HUDEP-2 (cell line): Measurements from ENCODE around the gene LPP.

ENCODE experiments used
- DNase-seq, 76 experiments: peaks; one replicate each; lab custom pipeline; 2025; ENCODE audit not compliant: unreplicated experiment in 76 of 76; lab: John Stamatoyannopoulos, UW

LPP gene

DNA sequence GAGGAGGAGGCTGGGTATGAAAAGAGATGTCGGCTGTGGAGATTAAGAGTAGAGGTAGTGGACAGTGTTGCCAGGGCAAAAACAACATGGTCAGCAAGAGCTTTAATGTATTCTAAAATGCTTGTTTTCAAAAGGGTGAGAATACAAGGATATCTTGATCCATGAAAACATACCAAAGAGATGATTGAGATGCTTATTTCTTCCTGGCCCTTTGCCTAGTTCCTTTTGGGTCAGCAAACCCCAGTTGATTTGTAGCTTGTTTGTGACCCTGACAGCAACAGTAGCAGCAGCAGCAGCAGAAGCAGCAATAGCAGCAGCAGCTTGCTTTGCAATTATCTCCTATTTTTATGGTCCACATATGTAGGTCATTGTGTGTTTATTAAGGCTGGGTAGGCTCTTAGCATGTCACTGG is 337.3 kb downstream of the LPP start:
- peak in 2 of 76 experiments; percentile 1 to 17 for DNase-seq

DNA sequence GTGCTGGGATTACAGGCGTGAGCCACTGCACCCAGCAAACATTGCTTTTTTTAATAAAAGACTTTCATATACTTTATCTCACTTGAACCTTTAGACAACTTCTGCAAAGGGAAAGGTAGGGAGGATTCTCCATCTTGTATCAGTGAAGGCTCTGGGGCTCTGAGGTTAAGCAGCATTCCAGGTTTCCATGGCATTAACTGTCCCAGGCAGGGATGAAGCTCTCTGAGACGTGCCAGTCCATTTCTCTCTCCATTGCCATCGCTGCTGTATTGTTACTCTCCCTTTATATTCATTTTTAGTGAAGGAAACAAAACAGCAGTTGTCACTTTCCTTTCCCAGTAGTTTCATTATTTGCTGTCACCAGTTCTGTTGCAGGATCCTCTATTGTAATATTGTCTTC is 342.4 kb downstream of the LPP start:
- no peak for DNase-seq

DNA sequence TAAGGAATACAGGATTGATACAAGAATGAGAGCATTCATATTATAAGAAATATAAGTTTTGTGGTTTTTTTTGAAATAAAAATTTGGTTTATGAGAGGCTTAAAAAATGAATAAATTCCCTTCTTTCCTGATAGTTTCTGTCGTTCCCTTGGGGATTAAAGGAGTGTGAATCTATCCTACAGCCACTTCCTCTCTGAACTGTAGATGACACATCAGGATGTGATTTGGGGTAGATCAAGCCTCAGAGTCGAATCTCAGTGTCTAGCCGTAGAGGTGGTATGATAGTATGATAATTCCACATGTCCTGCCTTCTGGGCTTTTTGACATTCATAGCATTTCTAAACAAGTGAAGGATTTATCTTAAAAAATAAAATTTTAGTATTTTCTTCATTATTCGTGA is 343.1 kb downstream of the LPP start:
- DNase-seq, result no peak

DNA sequence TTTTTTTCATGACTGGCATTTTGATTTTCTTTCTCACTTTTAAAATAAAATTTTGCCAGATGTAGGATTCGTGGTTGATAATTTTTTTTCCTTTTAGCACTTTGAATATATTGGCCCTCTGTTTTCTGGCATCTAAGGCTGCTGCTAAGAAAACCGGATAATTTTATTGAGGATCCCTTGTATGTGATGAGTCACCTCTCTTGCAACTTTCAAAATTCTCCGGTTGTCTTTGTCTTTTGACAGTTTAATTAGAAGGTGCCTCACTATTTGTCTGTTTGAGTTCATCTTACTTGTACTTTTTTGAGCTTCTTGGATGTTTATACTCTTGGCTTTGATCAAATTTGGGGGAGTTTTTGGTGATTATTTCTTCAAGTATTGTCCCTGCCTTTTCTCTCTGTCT is 349.7 kb downstream of the LPP start:
- no peak for DNase-seq

DNA sequence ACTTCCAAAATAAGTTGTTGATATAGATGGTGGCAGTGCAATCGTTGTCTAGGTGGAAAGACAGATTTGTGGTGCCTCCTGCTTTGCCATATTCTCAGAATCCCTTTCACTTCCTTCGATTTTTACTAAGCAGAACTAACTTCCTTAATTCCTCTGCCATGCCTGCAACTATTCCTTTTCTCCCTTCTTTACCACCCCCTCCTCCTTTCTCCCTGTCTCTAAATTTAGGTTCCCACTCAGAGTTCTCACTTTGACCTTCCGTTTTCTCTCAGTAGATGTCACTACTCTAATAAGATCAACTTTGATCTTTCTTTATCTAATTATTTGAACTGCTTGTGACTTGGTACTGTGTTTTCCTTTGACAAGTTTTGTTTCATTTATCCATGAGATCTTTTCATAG is 351.2 kb downstream of the LPP start:
- no peak for DNase-seq

DNA sequence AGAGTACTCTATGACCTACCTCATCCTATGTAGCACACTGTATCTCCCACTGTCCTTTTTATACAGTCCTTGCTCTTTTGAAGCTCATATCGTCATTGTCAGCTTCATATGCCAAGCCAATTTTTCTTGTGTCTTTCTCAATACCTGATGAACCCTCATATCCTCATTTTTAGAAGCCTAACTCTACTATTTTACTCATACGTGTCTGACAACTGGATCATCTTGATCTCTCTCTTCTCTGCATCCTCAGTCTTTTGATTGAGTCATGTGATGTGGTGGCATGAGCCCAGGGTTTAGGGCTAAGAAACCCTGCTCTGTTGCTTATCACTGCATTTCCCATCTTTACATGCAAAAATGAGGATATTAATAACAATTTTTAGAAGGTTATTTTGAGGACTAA is 352.0 kb downstream of the LPP start:
- DNase-seq, result no peak

DNA sequence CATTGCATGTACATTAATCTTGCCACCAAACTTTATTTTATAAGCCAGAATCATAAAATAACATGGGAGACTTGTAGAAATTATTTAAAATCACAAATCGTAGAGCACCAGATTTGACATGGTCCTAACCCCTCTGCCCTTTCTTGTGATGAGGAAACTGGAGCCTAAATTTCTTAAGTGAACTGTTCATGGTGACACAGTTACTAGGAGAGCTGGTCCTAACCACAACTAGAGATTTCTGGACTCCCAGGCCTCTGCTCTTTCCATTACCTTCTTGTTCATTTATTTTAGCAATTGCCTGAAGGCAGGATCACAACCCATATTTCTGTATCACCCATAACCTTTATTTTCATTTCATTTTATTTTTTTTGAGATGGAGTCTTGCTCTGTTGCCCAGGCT is 352.5 kb downstream of the LPP start:
- DNase-seq, result no peak

DNA sequence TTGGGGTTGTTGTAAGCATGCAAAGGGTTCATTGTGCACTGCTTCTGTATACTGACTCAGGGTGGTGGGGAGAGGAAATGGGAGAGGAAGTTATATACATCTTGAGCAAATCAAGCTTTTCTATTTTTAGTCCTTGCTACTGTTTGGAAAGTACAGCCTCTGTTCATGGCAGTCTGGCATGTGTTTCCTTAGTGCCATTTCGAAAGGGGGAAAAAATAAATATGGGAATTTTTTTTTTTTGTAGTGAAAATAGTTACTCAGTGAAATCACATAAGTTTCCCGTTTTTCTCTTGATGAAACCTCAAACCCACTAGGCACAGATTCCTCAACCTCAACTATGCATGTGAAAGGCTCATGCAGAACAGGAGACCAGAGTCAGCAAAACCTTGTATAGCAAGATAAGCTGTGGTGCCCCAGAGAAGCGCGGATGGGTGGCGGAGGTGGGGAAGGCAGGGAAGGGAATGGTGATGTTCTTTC is 353.3 kb downstream of the LPP start:
- DNase-seq, result no peak

DNA sequence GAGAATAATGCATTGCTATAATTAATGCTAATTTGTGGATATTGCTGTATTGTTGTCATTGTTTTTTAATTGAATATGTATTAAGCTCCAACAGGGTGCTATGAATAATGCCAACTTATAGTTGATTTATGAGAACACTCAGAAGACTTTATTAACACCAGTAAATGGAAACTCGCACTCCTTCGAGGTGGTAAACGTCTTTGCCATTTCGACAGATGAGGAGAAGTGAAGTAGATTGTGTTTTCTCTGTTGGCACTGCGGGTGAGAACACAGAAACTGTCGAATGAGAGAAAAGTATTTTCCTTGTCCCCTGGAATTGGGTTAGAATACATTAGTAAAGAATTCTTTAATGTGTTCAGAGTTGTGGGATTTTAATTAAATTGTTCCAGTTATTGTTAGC is 354.5 kb downstream of the LPP start:
- no peak for DNase-seq

DNA sequence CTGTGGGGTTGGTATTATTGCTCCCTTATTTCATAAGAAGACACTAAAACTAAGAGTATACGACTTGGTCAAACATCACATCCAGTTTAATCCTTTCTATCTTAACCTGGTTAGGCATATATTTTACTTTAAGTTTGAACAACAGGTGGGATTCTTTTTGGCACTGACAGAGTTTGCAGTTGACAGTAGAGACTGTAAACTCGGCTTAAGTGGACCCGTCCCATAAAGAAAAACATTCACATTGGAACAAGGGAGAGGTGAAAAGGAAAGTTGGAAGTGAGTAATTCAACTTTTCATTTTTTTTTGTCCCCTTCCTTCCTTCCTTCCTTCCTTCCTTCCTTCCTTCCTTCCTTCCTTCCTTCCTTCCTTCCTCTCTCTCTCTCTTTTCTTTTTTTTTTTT is 355.4 kb downstream of the LPP start:
- no peak for DNase-seq

DNA sequence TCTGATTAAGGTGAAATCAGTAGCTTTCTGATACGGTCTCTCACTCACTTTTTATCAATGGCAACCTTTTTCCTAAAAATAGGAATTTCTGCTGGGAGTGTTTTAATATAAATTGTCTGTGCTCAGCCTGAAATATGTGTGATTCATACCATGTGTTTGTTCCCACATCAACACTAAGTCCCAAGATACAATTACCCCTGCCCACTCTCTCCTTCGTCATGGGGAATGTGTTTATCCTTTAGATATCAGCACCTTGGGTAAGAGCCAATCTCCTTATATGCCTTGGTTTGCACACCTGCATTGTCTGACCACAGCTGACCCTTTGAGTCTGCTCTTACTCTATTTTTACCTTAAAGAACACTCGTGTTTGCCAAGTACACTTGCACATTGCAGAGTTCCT is 356.4 kb downstream of the LPP start:
- DNase-seq, result no peak

DNA sequence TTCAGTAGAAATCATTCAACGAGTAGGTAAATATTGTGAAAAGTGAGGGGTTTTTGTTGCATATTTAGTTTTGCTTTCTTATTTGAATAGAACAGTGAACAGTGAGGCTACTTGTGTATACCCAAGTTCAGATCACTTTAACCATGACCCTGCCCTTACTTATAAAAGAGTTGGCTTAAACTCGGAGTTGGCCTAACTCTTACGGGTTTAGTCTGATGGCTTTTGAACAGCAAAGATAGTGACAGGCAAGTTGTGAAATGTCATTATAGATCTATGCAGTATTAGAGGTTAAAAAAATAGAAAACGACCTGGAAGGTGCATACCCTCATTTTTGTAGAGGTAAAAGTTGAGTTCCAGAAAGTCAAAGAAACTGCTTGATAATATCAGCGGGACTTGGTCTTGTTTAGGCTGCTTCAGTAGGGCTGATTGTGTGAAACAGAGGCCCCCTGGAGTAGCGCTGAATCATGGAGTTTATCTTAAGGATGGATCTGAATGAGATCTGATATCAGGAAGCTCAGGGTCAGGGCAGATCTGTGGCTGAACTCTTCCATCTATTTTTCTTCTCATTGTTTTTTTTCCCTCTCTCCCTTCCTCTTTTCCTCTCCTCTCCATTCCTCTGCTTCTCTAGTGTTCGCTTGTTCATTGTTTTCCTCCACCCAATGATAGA is 359.8 kb downstream of the LPP start:
- no peak for DNase-seq

DNA sequence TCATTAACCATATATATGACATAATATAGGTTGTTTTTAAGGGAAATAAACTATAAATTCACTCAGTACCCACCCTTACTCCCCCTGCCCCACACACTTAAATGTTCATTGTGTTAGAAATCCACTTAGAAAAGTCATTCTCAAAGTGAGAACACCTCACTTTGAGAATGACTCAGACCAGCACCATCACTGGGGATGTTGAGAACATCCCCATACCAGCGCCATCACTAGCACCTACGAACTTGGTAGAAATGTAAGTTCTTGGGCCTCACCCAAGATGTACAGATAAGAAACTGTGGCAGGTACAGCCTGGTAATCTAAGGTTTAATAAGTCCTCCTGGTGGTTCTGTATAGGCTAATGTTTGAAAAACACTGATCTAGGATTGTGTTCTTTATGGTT is 362.6 kb downstream of the LPP start:
- no peak for DNase-seq

DNA sequence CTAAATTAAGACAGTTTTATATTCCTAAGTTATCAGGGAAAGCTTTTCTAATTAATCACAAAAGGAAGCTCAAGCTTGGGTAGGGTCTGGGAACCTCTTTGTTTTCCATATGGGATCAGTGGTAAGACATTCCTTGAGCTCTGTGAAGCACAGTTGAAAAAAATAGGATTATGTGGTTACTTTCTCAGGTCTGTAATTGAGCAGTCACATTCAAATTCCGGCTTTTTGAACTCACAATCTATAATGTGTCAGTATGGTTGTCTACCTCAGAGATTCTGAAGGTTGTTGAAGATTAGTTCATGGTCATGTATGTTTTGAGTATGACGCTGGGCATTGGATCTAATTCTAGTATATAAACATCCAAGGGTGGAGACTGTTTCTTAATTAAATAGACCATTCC is 364.5 kb downstream of the LPP start:
- DNase-seq, result no peak

DNA sequence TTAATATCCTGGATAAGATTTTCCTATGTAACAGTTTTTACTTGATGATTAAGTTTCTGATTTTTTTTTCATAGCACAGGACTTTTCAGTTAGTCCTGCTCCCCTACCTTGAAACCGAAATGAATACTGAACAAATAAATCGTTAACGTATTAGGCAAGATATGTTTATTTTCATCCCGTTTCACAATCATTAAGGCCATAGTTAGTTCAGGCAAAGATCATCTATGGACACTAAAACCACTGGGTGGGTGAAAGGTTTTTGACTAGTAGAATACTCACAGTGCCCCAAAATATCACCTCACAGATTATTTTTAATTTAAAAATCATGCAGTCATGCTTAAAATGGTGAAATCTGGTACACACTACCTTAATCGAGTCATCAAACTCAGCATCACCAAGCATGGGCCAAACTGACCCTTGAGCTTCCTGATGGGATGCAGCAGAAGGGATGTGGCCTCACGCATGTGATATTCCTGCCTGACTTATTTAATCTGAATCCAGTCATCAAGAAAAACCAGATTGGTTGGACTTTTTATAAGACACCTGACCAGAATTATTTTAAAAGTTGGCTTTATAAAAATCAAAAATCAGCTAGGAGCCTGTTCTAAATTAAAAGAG is 365.0 kb downstream of the LPP start:
- no peak for DNase-seq

DNA sequence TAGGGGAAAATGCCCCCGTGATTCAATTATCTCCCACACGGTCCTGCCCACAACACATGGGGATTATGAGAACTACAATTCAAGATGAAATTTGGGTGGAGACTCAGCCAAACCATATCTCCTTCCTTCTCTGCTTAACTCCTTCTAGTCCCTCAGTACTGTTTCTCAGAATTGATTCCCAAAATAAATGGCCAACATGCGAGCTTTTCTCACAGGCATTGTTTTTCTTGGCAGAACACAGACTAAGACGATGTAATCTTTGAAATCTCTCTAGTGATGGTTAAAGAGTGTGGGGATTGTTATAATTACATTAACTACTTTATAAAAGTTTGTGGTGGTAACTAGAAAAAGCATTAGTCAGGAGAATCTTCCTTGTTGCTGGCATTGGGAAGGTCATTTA is 366.5 kb downstream of the LPP start:
- no peak for DNase-seq

DNA sequence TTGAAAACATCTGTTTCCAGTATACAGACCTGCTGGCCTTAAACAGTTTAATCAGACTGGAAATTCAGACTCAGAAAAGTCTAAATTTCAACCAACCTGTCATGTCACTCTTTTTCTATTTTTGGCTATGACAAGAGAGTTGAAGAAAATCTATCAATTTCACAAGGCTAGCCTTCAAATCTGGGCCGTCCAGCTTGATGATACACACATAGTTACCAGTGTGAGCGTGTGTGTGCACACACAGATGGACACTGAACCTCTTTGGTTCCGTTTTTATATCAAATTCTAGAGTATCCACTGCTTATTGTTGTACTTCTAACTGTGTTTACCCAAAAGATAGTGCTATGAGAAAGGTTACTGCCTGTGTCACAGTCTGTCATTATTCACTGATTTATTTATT is 368.2 kb downstream of the LPP start:
- no peak for DNase-seq

DNA sequence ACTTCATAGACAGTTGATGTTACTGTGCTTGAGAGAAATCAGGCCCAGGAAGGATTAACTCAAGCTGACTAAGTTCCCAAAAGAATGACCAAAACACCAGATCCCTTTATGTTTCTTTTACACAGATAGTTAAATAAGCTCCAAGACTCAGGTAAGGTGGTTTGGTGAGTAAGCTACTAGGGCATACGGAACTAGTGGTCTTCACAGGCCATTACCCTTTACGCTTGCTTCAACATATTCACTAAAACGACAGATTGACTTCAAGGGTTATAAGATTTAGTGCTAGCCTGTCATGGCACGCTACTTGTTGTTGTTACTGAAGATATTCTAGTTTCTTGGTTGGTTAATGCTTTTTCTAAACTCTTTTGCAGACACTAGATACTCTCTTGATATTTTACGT is 369.3 kb downstream of the LPP start:
- no peak for DNase-seq

DNA sequence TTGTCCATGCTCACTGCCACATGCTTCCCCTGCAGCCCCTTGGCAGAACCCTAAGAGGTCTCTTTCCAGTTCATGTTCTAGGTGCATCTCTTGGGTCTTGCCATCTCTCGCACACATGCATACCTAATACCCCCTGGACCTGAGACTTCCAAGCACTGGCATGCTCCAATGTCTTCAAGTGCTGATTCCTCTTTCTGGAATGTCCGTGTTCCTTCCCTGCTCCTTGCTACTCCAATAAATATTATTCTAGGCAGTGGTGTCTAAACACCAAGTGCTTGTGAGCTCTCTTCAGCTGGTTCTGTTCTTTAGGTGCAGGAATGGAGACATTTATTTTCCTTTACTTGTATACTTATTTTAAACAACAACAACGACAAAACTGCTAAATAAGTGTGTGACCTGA is 370.1 kb downstream of the LPP start:
- no peak for DNase-seq

DNA sequence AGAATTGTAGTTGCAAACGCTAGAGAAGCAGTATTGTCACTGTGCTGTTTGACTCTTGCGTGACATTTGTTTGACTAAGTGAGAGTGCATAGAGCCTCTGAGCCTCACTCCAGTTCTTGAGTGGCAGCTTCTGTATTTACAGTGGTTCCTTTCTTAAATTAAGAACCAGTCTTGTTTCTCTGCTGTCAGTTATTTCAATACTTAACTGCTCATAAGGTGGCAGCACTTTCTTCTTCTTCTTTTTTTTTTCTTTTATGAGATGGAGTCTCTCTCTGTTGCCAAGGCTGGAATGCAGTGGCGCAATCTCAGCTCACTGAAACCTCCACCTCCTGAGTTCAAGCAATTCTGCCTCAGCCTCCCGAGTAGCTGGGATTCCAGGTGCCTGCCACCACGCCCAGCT is 372.1 kb downstream of the LPP start:
- DNase-seq, result no peak

DNA sequence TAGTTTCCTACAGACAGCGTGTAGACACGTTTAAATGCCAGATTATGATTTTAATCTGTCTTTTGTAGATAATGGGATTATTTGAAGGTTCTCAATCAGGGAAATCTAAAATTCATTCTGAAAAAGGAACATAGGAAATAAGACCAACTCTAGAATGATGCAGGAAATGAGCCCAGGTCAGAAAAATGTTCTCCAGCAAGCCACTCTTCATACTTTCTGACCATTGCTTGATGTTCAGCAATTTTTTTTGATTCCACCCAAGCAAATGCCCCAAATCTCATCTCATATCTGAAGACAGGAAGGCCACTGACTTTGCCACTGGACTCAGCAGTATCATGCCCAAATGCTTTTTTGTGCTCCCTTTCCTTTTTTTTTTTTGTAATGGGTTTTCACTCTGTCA is 373.4 kb downstream of the LPP start:
- DNase-seq, result no peak

DNA sequence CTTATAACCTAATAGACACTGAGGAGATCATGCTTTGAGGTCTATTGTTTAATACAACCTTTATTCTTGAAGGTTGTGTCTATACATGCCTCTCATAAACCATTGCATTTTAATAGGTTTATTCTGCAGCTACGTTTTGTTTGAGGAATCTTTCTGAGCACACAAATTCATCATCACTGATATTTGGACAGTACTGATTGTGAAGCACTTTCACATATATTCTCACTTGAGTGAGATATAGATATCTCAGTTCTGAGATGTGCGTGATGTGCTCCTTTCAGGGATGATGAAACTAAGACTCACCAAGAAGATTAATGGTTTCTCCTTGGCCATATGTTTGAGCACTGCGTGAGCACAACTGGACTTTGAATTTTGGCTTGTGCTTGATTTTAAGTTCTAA is 374.4 kb downstream of the LPP start:
- DNase-seq, result no peak

DNA sequence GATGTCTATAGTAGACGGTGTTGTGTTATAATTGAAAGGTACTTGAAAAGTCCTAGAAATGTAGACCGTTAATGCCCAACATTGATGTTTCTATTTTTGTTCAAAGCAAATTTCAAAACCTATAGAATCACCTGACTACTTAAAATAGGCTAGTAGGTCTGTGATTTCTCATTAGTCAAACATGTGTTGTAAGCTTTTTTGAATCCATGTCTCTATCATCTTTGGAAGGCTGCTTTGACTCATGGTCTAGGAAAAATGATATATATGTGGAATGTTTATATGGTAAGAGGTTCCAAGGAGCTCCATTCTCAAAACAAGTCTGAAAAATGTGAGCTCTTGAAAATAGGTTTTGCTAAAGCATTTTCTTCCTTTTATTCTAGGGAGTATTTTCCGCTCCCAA is 375.3 kb downstream of the LPP start:
- no peak for DNase-seq
